HG02678 (cell line): ENCODE measurements around the gene HYOU1.
"Not testable (repeated sequence)": the region's sequence is repeated elsewhere in the genome, so short reads cannot be mapped to it uniquely, and the experiment has no call there.

Experiments
- ATAC-seq: cut with Tn5 transposase; IDR thresholded peaks from one replicate; pipeline ENCODE4 v1.9.1; 2021; ENCODE audit warnings: mild to moderate bottlenecking, moderate library complexity; ENCODE audit not compliant: unreplicated experiment

The HYOU1 gene

DNA sequence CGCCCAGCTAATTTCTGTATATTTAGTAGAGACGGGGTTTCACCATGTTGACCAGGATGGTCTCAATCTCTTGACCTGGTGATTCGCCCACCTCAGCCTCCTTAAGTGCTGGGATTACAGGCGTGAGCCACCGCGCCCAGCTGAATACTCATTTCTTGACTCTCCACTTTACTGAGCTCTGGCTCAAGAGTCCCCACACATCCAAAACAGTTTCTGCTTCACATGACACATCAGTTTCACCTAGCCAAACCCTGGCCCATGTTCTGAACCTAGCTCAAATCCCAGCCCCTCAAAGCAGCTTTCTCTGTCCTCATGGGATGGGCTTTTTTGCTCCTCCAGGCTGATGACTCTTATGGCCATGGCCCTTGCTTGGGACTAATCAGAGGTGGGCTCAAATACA, 9.8 kb downstream of the HYOU1 start:
- ATAC-seq: no peak

DNA sequence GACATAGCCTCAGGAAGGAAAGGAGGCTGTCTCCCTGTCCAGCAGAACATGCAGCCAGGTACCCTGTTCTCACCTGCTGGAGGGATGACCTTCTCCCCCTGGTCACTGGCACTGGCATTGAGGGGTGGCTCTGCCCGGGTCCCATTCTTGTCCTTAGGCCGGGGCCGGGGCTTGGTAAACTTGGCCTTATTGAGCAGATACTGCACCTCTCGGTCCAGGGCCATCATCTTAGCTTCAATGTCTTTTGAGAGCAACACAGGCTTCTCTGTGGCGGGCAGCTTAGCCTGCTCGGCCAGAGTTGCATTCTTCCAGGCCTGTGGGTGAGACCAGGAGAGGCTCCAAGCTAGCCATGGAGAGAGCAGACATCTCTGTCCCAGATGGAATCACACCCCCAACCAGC, 10.5 kb downstream of the HYOU1 start:
- ATAC-seq: no peak

DNA sequence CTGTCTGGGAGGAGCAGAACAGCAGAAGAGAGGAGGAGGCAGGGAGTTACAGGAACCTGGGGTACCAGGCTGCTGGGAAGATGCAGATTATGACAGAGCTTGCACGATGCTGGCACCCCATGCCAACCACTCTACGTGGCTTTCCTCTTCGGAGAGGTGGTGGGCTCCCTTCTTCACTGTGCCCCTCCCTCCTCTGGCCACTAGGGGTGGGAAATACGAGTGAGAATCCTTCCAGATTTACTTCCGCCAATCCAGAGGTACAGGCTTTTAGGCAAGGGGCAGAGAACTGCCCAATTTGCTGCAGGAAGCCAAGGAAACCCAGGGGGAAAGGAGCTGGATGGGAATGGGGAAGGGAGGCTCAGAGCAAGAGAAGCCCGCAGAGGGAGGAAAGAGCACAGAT, 12.3 kb downstream of the HYOU1 start:
- ATAC-seq: no peak

DNA sequence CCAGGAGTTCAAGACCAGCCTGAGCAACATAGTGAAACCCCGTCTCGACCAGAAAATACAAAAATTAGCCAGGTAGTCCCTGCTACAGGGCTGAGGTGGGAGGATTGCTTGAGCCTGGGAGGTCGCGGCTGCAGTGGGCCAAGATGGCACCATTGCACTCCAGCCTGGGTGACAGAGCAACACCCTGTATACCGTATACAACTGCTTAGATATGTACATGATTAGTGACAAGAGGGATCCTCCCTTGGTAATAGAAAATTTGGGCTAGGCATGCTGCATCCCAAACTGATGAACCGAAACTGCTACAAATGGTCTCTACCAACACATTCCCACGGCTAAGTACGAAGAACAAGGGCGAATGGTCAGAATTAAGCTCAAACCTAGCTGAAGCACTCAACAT, 14.1 kb downstream of the HYOU1 start:
- ATAC-seq: no peak

DNA sequence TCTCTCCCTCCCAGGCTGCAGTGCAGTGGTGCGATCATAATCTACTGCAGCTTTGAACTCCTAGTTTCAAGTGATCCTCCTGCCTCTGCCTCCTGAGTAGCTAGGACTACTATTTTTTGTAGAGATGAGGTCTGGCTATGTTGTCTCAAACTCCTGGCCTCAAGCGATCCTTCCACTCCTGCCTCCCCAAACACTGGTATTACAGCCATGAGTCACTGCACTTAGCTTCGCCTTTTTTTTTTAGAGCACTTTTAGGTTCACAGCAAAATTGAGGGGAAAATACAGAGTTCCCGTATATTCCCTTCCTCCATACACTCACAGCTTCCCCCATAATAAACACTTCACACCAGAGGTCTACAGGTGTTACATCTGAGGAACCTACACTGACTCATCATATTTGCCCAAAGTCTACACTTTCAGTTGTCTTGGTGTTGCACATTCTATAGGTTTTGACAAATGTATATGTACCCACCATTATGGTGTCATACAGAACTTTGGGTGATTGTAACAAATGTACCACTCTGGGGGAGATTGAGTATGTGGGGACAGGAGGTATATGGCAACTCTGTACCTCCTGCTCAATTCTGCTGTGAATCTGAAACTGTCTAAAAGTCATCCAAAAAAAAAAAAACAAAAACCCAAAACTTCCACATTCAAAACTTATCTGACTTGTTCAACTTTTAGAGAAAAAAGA, 15.0 kb downstream of the HYOU1 start:
- ATAC-seq: no peak

DNA sequence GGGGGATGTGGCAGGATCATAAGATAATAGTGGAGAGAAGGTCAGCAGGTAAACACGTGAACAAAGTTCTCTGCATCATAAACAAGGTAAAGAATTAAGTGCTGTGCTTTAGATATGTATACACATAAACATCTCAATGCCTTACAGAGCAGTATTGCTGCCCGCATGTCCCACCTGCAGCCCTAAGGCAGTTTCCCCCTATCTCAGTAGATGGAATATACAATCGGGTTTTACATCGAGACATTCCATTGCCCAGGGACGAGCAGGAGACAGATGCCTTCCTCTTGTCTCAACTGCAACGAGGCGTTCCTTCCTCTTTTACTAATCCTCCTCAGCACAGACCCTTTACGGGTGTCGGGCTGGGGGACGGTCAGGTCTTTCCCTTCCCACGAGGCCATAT, 17.5 kb downstream of the HYOU1 start:
- not testable (repeated sequence) for ATAC-seq

DNA sequence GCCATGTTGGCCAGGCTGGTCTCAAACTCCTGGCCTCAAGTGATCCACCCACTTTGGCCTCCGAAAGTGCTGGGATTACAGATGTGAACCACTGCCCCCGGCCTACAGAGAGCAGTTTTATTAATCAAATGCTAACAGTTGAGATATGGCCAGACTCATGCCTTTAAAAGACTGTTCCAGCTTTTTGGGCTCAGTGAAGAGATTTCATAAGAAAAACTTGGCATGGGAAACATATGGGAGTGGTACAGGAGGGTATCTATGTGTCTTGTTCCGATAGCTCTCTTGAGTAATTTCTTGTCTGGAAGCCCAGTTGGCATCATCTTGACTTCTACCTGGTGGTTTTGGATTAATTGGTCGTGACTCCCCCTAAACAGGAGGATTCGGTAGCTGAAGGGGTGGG, 18.1 kb downstream of the HYOU1 start:
- ATAC-seq: no peak

DNA sequence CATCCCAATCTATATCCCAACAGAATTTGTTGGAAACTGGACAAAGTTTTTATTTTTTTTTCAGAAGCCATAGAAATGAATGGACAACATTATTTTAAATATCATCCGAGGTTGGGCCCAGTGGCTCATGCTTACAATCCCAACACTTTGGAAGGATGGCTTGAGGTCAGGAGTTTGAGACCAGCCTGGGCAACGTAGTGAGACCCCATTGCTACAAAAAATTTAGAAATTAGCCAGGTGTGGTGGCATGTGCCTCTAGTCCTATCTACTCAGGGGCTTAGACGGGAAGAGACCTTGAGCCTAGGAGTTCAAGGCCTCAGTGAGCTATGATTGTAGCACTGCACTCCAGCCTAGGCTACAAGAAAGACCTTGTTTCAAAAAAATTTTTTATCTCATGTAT, 22.2 kb downstream of the HYOU1 start:
- ATAC-seq: no peak

DNA sequence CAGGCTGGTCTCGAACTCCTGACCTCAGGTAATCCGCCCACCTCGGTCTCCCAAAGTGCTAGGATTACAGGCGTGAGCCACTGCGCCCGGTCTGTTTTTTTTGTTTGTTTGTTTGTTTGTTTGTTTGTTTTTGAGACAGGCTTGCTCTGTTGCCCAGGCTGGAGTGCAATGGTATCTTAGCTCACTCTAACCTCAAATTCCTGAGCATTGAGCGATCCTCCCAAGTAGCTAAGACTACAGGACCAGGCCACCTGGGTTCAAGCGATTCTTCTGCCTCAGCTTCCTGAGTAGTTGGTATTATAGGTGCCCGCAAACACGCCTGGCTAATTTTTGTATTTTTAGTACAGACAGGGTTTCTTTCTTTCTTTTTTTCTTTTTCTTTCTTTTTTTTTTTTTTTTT, 23.6 kb downstream of the HYOU1 start:
- ATAC-seq: not testable (repeated sequence)

DNA sequence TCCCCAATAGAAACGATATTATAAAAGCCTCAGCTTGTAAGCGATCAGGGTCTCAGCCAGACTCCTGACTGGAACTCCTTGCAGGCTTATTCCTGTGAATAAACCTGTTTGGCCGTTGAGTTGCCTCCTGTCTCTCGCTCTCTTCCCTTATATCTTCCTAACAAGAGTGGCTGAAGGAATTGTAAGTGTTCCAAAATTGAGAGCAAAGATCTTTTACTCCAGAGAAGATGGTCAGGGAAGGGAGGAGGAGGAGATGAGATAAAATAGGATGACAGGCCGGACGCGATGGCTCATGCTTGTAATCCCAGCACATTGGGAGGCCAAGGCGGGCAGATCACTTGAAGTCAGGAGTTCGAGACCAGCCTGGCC, 25.1 kb downstream of the HYOU1 start:
- no peak for ATAC-seq

DNA sequence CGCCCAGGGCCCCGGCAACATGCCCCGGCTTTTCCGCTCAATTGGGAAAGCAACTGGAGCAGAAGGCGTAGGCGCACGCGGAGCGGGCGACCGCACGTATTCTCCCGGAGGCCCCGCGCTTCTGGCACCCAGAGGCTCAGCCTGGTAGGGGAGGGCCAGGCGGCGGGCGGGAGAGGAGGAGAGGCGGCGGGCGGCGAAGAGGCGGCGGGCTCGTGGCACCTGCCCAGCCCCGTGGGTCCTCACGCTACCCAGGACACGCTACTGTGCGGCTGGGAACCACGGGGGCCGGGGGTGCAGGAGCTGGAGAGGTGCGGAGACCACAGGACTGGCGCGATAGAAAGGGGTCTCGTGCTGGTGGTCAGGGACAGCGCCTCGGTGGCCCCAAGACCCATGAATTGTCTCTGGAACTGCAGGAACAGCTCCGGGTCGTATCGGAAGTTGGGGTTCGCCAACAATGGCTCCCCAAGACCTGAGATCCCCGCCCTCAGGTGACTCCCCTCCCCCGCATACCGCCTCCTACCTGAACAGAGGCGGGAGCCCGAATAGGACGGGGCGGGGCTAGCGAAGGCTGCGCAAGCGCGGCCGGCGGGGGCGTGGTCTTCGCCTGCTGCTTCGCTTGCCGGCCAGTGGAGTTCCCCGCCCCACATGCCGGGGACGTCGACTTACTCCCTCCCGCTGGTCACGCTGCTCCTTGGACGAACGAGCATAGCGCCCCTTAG, 26.5 kb downstream of the HYOU1 start, which contains the start of gene SLC37A4:
Gene SLC37A4, minus strand, starts transcription at position 549 of the 719 bp plus-strand sequence.
- ATAC-seq: peak; percentile 79

DNA sequence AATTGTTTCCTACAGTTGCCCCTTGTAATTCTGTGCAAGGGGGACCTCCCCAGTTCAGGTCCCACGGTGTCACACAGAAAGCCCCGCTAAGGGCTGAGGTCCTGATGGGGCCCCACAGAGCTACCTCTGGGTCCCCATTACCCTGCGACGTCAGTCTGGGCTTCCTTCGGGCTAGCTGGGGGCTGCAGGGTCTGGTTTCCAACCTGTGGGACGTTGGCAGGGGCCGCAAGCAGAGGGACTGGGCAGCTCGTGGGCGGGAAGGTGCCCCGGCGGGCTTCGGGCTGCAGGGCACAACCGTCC, 27.0 kb downstream of the HYOU1 start:
- peak; percentile 20 for ATAC-seq

DNA sequence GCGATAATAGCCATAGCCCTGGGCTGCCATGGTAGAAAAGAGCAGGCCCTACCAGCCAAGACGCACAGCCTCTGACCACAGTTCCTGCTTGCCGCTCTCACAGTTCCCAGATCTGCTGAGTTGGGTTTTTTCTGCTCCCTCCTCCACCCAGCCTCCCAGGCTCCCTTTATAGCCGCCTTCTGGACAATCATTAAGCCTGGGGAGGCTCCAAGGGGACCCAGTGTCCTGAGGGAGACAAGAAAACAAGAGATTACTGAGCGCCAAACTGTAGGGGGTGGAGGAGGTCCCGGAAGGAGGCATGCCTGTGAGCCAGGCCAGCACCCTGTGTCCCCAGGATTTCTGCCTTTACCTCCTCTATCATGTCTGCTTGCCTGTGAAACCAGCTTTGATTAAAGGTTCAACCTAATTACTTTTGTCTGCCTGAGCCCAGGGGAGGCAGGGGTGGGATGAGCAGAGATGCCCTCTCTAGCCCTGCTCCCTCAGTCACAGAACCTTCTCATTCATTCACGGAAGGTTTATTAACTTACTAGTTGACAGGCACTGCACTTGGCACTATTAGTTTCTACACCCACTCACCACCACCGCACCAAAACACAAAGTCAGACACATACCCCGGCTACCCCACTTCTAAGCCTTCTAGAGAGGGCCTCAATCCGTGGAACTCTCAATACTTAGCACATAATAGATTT, 27.5 kb downstream of the HYOU1 start:
- ATAC-seq: peak; percentile 27

DNA sequence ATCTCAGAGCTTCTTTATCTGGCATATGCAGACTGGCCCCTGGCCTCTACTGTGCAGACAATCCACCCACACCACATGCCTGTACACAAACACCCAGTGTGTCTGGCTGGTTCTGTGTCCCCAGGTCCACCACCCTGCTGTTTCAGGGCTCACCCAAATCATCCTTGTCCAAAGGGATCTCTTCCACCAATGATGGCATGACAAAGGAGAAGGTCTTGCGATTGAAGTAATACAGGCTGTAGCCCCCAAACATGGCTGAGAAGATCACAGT, 28.0 kb downstream of the HYOU1 start:
- ATAC-seq: no peak

DNA sequence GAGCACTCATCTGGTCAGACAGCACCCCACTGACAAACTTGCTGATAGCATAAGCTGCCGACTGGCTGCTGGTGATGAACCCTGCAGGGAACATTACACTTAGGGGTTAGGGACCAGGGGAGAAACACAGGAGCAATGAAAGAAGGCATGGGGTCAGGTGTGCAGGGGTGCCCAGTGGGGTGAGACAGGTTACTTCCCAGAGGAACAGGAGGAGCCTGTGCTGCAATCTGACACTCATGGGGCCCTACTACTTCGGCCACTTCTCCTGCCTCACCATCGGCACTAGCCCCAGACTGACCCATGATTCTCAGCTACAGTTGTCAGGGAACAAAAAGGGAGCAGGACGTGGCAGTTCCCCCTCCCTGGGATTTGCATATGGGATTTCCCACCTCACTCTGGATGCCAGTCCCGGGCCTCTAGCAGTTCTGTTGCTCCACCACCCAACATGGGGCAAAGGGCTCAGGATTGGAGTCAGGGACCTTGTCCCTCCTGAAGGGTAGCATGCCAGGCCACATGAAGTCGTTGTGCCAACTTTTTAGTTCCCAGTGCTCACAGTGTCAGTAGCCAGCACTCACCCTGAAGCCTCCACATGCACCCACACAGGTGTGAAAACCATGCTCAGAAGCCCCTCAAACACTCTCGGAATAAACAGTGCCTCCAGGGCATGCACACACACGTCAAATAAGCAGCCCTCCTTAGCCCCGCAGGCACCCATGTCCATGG, 28.5 kb downstream of the HYOU1 start:
- no peak for ATAC-seq

DNA sequence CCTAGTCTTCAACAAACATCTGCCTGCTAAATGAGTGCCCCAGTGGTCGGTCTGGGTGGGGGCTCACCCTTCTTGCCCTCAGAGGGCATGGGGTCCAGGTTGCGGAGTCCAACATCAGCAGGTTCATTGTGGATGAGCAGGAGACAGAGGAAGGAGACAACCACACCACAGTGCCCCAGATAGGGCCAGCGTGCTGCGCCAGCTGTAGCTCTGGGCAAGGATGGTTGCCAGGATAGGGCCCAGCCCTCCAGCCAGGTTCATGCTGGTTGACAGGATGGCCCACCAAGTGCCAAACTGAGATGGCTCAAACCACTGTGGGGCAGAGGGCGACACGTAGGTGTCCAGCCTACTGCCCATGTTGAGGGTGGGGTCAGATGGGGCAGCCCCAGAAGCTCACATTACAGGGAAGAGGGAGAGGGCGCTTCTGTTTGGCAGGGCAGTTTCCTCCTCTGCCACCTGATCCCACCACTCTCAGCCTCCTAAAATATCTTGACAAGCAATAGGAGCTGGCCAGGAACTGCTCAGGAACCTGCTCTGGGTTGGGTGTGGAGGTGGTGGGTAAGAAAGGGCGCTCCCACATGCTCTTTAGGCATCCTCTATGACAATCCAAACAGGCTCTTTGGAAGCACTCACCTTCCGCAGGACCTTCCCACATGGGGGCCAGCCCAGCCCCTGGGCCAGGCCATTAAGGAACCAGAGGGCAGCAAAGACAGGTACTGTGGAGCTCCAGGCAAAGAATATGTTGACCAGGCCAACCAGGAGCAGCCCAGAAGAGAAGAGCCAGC, 29.3 kb downstream of the HYOU1 start:
- ATAC-seq: no peak

DNA sequence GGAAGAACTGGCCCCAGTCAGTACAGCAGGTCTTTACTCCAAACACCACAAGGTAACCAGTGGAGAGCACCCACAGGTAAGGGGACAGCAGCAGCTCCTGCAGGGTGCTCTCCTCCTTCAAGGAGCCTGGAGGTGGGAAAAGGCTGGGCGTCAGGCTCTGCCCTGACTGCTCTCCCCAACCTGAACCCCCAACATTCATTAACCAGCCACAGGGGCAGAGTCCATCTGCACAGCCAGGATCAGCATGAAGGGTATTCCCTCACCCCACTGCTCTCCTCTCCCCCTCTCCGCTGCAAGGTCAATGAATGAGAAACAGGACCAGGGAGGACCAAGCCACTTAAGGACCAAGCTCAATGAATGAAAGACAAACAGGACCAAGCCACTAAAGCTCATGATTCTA, 30.0 kb downstream of the HYOU1 start:
- ATAC-seq: no peak

DNA sequence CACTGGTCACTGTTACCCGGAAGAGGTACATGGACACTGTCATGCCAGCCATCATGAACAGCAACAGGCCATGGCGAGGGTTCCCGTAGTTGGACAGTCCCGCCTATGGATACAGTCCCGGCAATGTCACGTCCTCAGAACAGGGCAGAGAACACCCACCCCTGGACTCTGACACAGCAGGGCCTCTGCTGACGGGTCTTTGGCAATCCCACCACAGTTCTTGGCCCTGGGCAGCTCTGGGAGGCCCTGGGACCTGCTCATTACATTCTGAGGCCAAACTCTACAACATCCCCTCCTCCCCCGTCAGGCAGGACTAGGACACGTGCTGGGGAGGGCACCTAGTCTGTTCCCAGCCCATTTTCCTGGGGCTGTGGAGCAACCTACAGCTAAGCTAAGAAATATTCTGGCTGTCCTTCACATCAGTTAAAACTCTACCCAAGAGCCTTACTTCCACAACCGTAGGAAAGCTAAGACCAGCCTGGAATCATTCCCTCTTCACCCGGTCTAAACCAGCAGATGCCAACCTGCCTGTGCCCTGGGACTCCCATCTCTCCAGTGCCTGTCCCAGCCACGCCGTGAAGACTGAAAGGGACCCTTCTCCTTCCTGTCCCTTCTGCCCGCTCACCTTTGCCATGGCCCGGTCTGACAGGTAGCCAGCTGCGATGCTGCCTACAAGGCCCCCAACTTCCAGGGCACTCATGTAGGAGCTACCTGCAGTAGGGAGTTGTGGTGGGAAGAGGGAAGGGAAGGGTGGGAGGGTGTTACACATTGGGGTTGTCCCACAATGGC, 30.8 kb downstream of the HYOU1 start:
- ATAC-seq: no peak

DNA sequence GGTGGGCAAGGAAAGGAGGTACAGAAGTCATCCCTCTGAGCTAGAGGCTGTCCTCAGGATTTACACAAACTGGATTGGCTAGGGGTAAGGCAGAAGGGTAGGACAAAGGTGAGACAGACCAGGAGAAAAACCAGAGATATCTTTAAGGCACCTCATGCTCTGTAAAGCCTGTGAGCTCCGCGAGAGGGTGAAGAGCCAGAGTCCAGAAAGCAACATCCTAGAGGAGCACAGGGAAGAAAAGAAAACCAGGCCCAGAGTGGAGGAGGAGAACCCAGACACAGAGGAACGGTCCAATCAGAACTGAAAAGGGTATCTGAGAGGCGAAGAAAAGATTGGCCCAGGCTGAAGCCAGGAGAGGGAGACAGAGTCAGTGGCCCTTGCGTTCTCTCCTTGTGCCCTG, 31.5 kb downstream of the HYOU1 start:
- no peak for ATAC-seq

DNA sequence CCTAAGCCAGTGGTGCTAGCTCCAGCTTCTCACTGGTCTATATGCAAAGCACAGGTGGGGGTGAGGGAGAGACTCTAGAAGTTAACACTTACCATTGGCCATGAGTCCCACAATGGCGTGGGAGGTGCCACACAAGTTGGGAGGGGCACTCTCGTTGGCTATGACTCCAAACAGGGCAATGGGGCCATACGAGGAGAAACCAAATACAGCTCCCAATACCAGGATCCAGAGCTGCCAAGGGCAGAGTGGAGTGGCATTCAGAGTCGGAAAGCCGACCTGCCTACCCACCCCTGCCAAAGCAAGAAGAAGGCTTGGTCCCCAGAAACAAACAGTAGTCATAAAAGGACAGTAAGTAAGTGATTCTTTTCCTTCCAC, 31.9 kb downstream of the HYOU1 start:
- no peak for ATAC-seq
